CD14-positive monocyte (primary cell): Measurements from ENCODE around the gene CACNB2. TPM values are rescaled to one million over a fixed set of nuclear protein-coding genes. Genes with fewer than 3 reads are reported as not detected.
"Not testable (repeated sequence)": the region's sequence is repeated elsewhere in the genome, so short reads cannot be mapped to it uniquely, and the experiment has no call there.

Source experiments
- DNase-seq, 3 donors: peaks; one replicate each; pipeline ENCODE4 v3.0.0-alpha.2; 2011 to 2022
- H2AFZ ChIP-seq: 2 replicates; pipeline ENCODE4 v1.6.0; 2012; ENCODE audit warnings: mild to moderate bottlenecking, low read depth, low read length, inconsistent platforms; ENCODE audit not compliant: insufficient read depth, poor library complexity, severe bottlenecking
- H3K27ac ChIP-seq, 2 donors: 1 replicate in 1 of 2; 2 replicates in 1 of 2; pipeline ENCODE4 v1.5.1; 2012 to 2013; ENCODE audit warnings: low read length in 2 of 2, control low read depth in 1 of 2, inconsistent platforms in 1 of 2, low read depth in 1 of 2, mild to moderate bottlenecking in 1 of 2
- H3K27me3 ChIP-seq, 2 donors: one replicate each; pipeline versions ENCODE4 v1.6.0 to v1.6.1; 2011 to 2013; ENCODE audit warnings: low read length in 2 of 2; ENCODE audit not compliant: control insufficient read depth in 2 of 2, insufficient read depth in 2 of 2
- H3K36me3 ChIP-seq, 2 donors: replicated peaks in 1 of 2; 1 replicate in 1 of 2; 2 replicates in 1 of 2; pipeline versions ENCODE4 v1.5.1 to v1.6.1; 2012 to 2013; ENCODE audit warnings: low read length in 2 of 2, control low read depth in 1 of 2, inconsistent platforms in 1 of 2, mild to moderate bottlenecking in 1 of 2; ENCODE audit not compliant: insufficient read depth in 2 of 2, control insufficient read depth in 1 of 2
- H3K4me1 ChIP-seq, 2 donors: 1 replicate in 1 of 2; 2 replicates in 1 of 2; pipeline versions ENCODE4 v1.5.1 to v1.6.1; 2012 to 2013; ENCODE audit warnings: low read length in 2 of 2, control low read depth in 1 of 2, inconsistent platforms in 1 of 2, mild to moderate bottlenecking in 1 of 2, moderate library complexity in 1 of 2; ENCODE audit not compliant: insufficient read depth in 2 of 2, control insufficient read depth in 1 of 2
- H3K4me2 ChIP-seq: replicated peaks from 2 replicates; pipeline ENCODE3; 2012; ENCODE audit warnings: low read length, moderate library complexity, mild to moderate bottlenecking; ENCODE audit not compliant: poor library complexity, severe bottlenecking; ENCODE audit errors: extremely low read depth
- H3K4me3 ChIP-seq, 3 experiments: fragments of 200-600 bp in 1 of 3; sonication (generic) in 1 of 3; replicated peaks in 1 of 3; 1 replicate in 2 of 3; 2 replicates in 1 of 3; pipeline ENCODE4 v1.5.1; 2011 to 2013; ENCODE audit warnings: low read length in 3 of 3, mild to moderate bottlenecking in 3 of 3, control low read depth in 2 of 3, low read depth in 2 of 3, inconsistent platforms in 1 of 3, moderate library complexity in 1 of 3
- H3K79me2 ChIP-seq: 2 replicates; pipeline ENCODE4 v1.6.0; 2012; ENCODE audit warnings: mild to moderate bottlenecking, control low read depth, inconsistent platforms, low read length, moderate library complexity; ENCODE audit not compliant: insufficient read depth
- H3K9ac ChIP-seq: 2 replicates; pipeline ENCODE4 v1.6.0; 2017; ENCODE audit warnings: low read length, mild to moderate bottlenecking; ENCODE audit not compliant: insufficient read depth, poor library complexity, severe bottlenecking
- H3K9me3 ChIP-seq, 2 donors: replicated peaks in 1 of 2; 1 replicate in 1 of 2; 2 replicates in 1 of 2; pipeline versions ENCODE4 v1.5.1 to v1.6.1; 2012 to 2013; ENCODE audit warnings: low read length in 2 of 2, control low read depth in 1 of 2; ENCODE audit not compliant: control insufficient read depth in 1 of 2, insufficient read depth in 1 of 2
- H4K20me1 ChIP-seq: 2 replicates; pipeline ENCODE4 v1.6.0; 2012; ENCODE audit warnings: mild to moderate bottlenecking, low read length, control low read depth, moderate library complexity; ENCODE audit not compliant: insufficient read depth
- H3K27ac Mint-ChIP-seq, 7 donors: one replicate each; pipeline ENCODE4 v1.8.0; 2020; ENCODE audit warnings: mild to moderate bottlenecking in 7 of 7, mixed read lengths in 7 of 7, moderate library complexity in 6 of 7, inconsistent platforms in 2 of 7
- H3K27me3 Mint-ChIP-seq, 3 donors: one replicate each; pipeline ENCODE4 v1.8.0; 2021 to 2022; ENCODE audit warnings: low read depth in 3 of 3, mild to moderate bottlenecking in 3 of 3, mixed read lengths in 3 of 3, moderate library complexity in 3 of 3, inconsistent platforms in 1 of 3
- H3K36me3 Mint-ChIP-seq, 2 donors: one replicate each; pipeline ENCODE4 v1.8.0; 2020; ENCODE audit warnings: mixed read lengths in 2 of 2, inconsistent platforms in 1 of 2, mild to moderate bottlenecking in 1 of 2
- H3K4me1 Mint-ChIP-seq: one replicate; pipeline ENCODE4 v1.8.0; 2020; ENCODE audit warnings: mild to moderate bottlenecking, mixed read lengths
- H3K4me3 Mint-ChIP-seq, 2 donors: one replicate each; pipeline ENCODE4 v1.8.0; 2020; ENCODE audit warnings: mild to moderate bottlenecking in 2 of 2, mixed read lengths in 2 of 2, moderate library complexity in 1 of 2
- H3K9me3 Mint-ChIP-seq, 7 donors: one replicate each; pipeline ENCODE4 v1.8.0; 2020 to 2022; ENCODE audit warnings: mixed read lengths in 7 of 7, mild to moderate bottlenecking in 6 of 7, moderate library complexity in 6 of 7, inconsistent platforms in 2 of 7
- WGBS: methylation state at CpG from one replicate; pipeline ENCODE4 v1.1.5; 2013; ENCODE audit warnings: missing lambda C conversion rate; ENCODE audit not compliant: insufficient coverage; 5-methylcytosine and 5-hydroxymethylcytosine counted together
- intact Hi-C, 2 donors: fragments of 100-400 bp; cut with micrococcal nuclease; formaldehyde crosslinking; loops; one replicate each; pipeline versions ENCODE4 v1.15.0 to v1.15.1; 2023
- polyA plus RNA-seq, 3 donors: library from polyadenylated mRNA; depleted of rRNA in 1 of 3; unstranded in 2 of 3; stranded (reverse) in 1 of 3; fragments of 300-500 nt in 2 of 3; fragments of >200 nt in 1 of 3; fragmentation: Illumina TruSeq in 2 of 3; gene quantifications; 1 replicate in 2 of 3; 2 replicates in 1 of 3; pipeline ENCODE4 v1.2.3, GENCODE V29; 2012 to 2021
- TF ChIP-seq, protein P1 (sequence below): fragments of 200-600 bp; IDR thresholded peaks from one replicate; pipeline ENCODE4 v1.8.0; 2022; ENCODE audit warnings: antibody characterized with exemption, mild to moderate bottlenecking

The CACNB2 gene
- polyA plus RNA-seq, 3 donors = 0.05 TPM; not detected in 2

GRCh38 chr10:18205098-18205834 is 65.0 kb downstream of the CACNB2 start:
- no peaks in the 10 kb centered on the region for H3K36me3 ChIP-seq
- no peaks in the 10 kb centered on the region for H3K9me3 ChIP-seq
- H3K4me1 ChIP-seq = peaks cover 0 to 5% of the 10 kb centered on the region in 2 donors
- no peaks in the 10 kb centered on the region for H3K79me2 ChIP-seq
- Mint-ChIP-seq H3K36me3 (no peaks in the 10 kb centered on the region), H3K9me3 (no peaks in the 10 kb centered on the region), H3K27me3 (peaks cover 0 to 2% (median 0%) of the 10 kb centered on the region in 3 donors), H3K27ac (no peak overlapping the region), H3K4me1 (peaks cover 13% of the 10 kb centered on the region), H3K4me3 (no peak overlapping the region)
- H3K4me2 ChIP-seq = no peak overlapping the region
- no peaks in the 10 kb centered on the region for H3K27me3 ChIP-seq
- TF ChIP-seq, protein P1, sequence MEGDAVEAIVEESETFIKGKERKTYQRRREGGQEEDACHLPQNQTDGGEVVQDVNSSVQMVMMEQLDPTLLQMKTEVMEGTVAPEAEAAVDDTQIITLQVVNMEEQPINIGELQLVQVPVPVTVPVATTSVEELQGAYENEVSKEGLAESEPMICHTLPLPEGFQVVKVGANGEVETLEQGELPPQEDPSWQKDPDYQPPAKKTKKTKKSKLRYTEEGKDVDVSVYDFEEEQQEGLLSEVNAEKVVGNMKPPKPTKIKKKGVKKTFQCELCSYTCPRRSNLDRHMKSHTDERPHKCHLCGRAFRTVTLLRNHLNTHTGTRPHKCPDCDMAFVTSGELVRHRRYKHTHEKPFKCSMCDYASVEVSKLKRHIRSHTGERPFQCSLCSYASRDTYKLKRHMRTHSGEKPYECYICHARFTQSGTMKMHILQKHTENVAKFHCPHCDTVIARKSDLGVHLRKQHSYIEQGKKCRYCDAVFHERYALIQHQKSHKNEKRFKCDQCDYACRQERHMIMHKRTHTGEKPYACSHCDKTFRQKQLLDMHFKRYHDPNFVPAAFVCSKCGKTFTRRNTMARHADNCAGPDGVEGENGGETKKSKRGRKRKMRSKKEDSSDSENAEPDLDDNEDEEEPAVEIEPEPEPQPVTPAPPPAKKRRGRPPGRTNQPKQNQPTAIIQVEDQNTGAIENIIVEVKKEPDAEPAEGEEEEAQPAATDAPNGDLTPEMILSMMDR = no peak
- H2AFZ ChIP-seq = no peak overlapping the region
- no CpG with 5 or more reads among the region's 5 CpGs for WGBS
- intact Hi-C loops = no loop called here
- no peak overlapping the region for H3K9ac ChIP-seq
- H3K27ac ChIP-seq = no peak overlapping the region
- no peak for DNase-seq
- no peak overlapping the region for H3K4me3 ChIP-seq
- no peaks in the 10 kb centered on the region for H4K20me1 ChIP-seq

GRCh38 chr10:18208186-18208585 is 68.0 kb downstream of the CACNB2 start:
- H3K4me2 ChIP-seq, H3K4me3 Mint-ChIP-seq, H3K27me3 ChIP-seq, H3K27ac Mint-ChIP-seq, H4K20me1 ChIP-seq, DNase-seq, H3K9ac ChIP-seq, intact Hi-C loops, H3K27ac ChIP-seq, H3K36me3 Mint-ChIP-seq, H3K27me3 Mint-ChIP-seq, H3K4me1 ChIP-seq, H3K9me3 ChIP-seq, H3K9me3 Mint-ChIP-seq, H3K79me2 ChIP-seq, H2AFZ ChIP-seq, H3K4me3 ChIP-seq, H3K36me3 ChIP-seq: not testable (repeated sequence)
- no CpG with 5 or more reads among the region's 3 CpGs for whole genome bisulfite sequencing
- H3K4me1 Mint-ChIP-seq = peaks cover 11% of the 10 kb centered on the region
